HepG2 (cell line): Measurements from ENCODE around the gene ANKRD11. TPM values are rescaled to one million over a fixed set of nuclear protein-coding genes. Genes with fewer than 3 reads are reported as not detected.

ENCODE experiments used
- ATAC-seq: fragments of 200-7000 bp; cut with Tn5 transposase; 3 replicates; pipeline ENCODE4 v1.9.1; 2020; ENCODE audit warnings: mild to moderate bottlenecking, moderate library complexity
- BruUV-seq: library from RNA; stranded (reverse); fragments of 400-500 nt; replicated peaks from 2 replicates; lab custom pipeline; 2021; lab: Mats Ljungman, UMichigan
- CTCF ChIA-PET: fragments of 300-600 bp; formaldehyde crosslinking; extraction: SDS; loops from one replicate; lab custom pipeline; 2021; ENCODE audit warnings: low total read pairs, inconsistent platforms, low intra/inter-chr PET ratio; lab: Yijun Ruan, JAX
- POLR2A ChIA-PET: fragments of 350-600 bp; sonication (Branson Sonifier 250); formaldehyde crosslinking; loops from one replicate; lab custom pipeline; 2020; ENCODE audit warnings: antibody characterized with exemption, inconsistent platforms; lab: Yijun Ruan, JAX
- DNase-seq: peaks from one replicate; pipeline ENCODE4 v3.0.0-alpha.2; 2015; ENCODE audit warnings: low spot score
- FAIRE-seq: peaks from 3 replicates; lab custom pipeline; 2011; peaks lifted over from hg19 to GRCh38; lab: Jason Lieb, UNC
- H2AFZ ChIP-seq: one replicate; pipeline ENCODE4 v1.6.1; 2011; ENCODE audit warnings: low read length, inconsistent platforms
- H3K27ac ChIP-seq: fragments of 300-600 bp; 3 replicates; pipeline ENCODE4 v1.8.0; 2011; ENCODE audit warnings: mixed run types, mild to moderate bottlenecking, mixed read lengths, low read length, inconsistent platforms; ENCODE audit not compliant: insufficient read depth; ENCODE audit errors: extremely low read length
- H3K27me3 ChIP-seq, 2 experiments: fragments of 200-600 bp in 1 of 2; 2 replicates in 1 of 2; 3 replicates in 1 of 2; pipeline versions ENCODE4 v1.6.0 to v1.8.0; 2011; ENCODE audit warnings: low read length in 2 of 2, mild to moderate bottlenecking in 2 of 2, moderate library complexity in 2 of 2, inconsistent platforms in 1 of 2; ENCODE audit not compliant: insufficient read depth in 2 of 2, control insufficient read depth in 1 of 2
- H3K36me3 ChIP-seq, 2 experiments: fragments of 200-600 bp in 1 of 2; replicated peaks in 1 of 2; 2 replicates in 1 of 2; 3 replicates in 1 of 2; pipeline versions ENCODE4 v1.5.1 to v1.8.0; 2011; ENCODE audit warnings: low read length in 2 of 2, inconsistent platforms in 1 of 2; ENCODE audit not compliant: insufficient read depth in 2 of 2, control insufficient read depth in 1 of 2
- H3K4me1 ChIP-seq: 2 replicates; pipeline ENCODE4 v1.5.1; 2012; ENCODE audit warnings: low read length, inconsistent platforms; ENCODE audit not compliant: insufficient read depth
- H3K4me2 ChIP-seq: 2 replicates; pipeline ENCODE4 v1.6.0; 2011; ENCODE audit warnings: low read depth, low read length, inconsistent platforms
- H3K4me3 ChIP-seq, 3 experiments: fragments of 200-600 bp in 1 of 3; sonication (generic), shearing (Covaris generic) in 1 of 3; replicated peaks in 1 of 3; 2 replicates each; pipeline ENCODE4 v1.5.1; 2011 to 2016; ENCODE audit warnings: low read length in 3 of 3, inconsistent platforms in 2 of 3, low read depth in 2 of 3, mild to moderate bottlenecking in 2 of 3, control low read depth in 1 of 3, mixed read lengths in 1 of 3; ENCODE audit not compliant: insufficient read depth in 1 of 3
- H3K79me2 ChIP-seq: one replicate; pipeline ENCODE4 v1.6.1; 2011; ENCODE audit warnings: low read length, inconsistent platforms; ENCODE audit not compliant: insufficient read depth
- H3K9ac ChIP-seq: 2 replicates; pipeline ENCODE4 v1.6.0; 2011; ENCODE audit warnings: mild to moderate bottlenecking, low read depth, low read length, inconsistent platforms; ENCODE audit not compliant: insufficient read depth
- H3K9me3 ChIP-seq: 2 replicates; pipeline ENCODE4 v1.5.1; 2012; ENCODE audit warnings: mild to moderate bottlenecking, low read length
- H4K20me1 ChIP-seq: 2 replicates; pipeline ENCODE4 v1.6.0; 2011; ENCODE audit warnings: inconsistent platforms, mild to moderate bottlenecking, low read length, moderate library complexity; ENCODE audit not compliant: insufficient read depth
- EED ChIP-seq: sonication (generic); formaldehyde crosslinking; IDR thresholded peaks from 2 replicates; pipeline ENCODE4 v1.5.0; 2020; ENCODE audit warnings: mild to moderate bottlenecking, missing genetic modification reagents
- FOXC1 ChIP-seq: sonication (generic); formaldehyde crosslinking; IDR thresholded peaks from 2 replicates; pipeline ENCODE4 v1.8.0; 2022; ENCODE audit warnings: mild to moderate bottlenecking, missing genetic modification reagents, borderline replicate concordance
- KLF6 ChIP-seq: IDR thresholded peaks from 2 replicates; pipeline ENCODE4 v1.8.0; 2016; ENCODE audit warnings: missing biosample characterization, missing genetic modification reagents
- RBM22 ChIP-seq: fragments of 200-400 bp; formaldehyde crosslinking; optimal IDR thresholded peaks from 2 replicates; pipeline ENCODE3; 2017; ENCODE audit warnings: mild to moderate bottlenecking, low read length, moderate library complexity
- ZNF180 ChIP-seq: sonication (generic); formaldehyde crosslinking; IDR thresholded peaks from 2 replicates; pipeline ENCODE4 v1.4.0; 2020; ENCODE audit warnings: low read depth, missing genetic modification reagents, borderline replicate concordance
- ZNF230 ChIP-seq: sonication (generic); formaldehyde crosslinking; IDR thresholded peaks from 2 replicates; pipeline ENCODE4 v1.4.0; 2020; ENCODE audit warnings: mild to moderate bottlenecking, missing genetic modification reagents
- ZNF761 ChIP-seq: sonication (generic); formaldehyde crosslinking; conservative IDR thresholded peaks from 2 replicates; pipeline ENCODE4 v1.4.0; 2020; ENCODE audit warnings: mild to moderate bottlenecking, missing genetic modification reagents
- WGBS: methylation state at CpG from one replicate; pipeline ENCODE4 v1.1.6; 2017; ENCODE audit warnings: low lambda C conversion rate; 5-methylcytosine and 5-hydroxymethylcytosine counted together
- in situ Hi-C: cut with HindIII; loops from 2 replicates; pipeline ENCODE4 v1.10.0; 2017; ENCODE audit warnings: low pct_unique_long_range_greater_than_20kb; ENCODE audit not compliant: extremely low pct_ligation_motif_present
- intact Hi-C: fragments of 100-400 bp; cut with micrococcal nuclease; formaldehyde crosslinking; loops from one replicate; pipeline ENCODE4 v1.10.0; 2022; ENCODE audit not compliant: unreplicated experiment
- polyA plus RNA-seq, 8 experiments: library from polyadenylated mRNA; depleted of rRNA in 3 of 8; stranded (reverse) in 7 of 8; unstranded in 1 of 8; fragments of >200 nt; fragmentation: Illumina TruSeq in 4 of 8; extraction: Trizol in 4 of 8; gene quantifications; 2 replicates each; pipeline versions ENCODE4 v1.2.1 to v1.2.3, GENCODE V29; 2011 to 2016; ENCODE audit warnings: low read depth in 4 of 8, missing spikeins in 1 of 8, mixed read lengths in 1 of 8; ENCODE audit not compliant: insufficient read depth in 1 of 8
- total RNA-seq, 5 experiments: library from RNA; depleted of rRNA; stranded (reverse); fragments of >200 nt; fragmentation: Illumina TruSeq; extraction: Trizol; gene quantifications; 2 replicates each; pipeline ENCODE4 v1.2.3, GENCODE V29; 2016; ENCODE audit warnings: low read depth in 1 of 5
- TF ChIP-seq, protein P1 (sequence below): sonication (generic); formaldehyde crosslinking; IDR thresholded peaks from 2 replicates; pipeline ENCODE4 v1.4.0; 2020; ENCODE audit warnings: mild to moderate bottlenecking, missing genetic modification reagents
- TF ChIP-seq, protein P2 (sequence below): sonication (generic); formaldehyde crosslinking; IDR thresholded peaks from 2 replicates; pipeline ENCODE4 v1.4.0; 2020; ENCODE audit warnings: missing genetic modification reagents; ENCODE audit errors: not compliant biosample characterization
- TF ChIP-seq, protein P3 (sequence below): sonication (generic); formaldehyde crosslinking; IDR thresholded peaks from 2 replicates; pipeline ENCODE4 v1.4.0; 2020; ENCODE audit warnings: mild to moderate bottlenecking, missing genetic modification reagents

ANKRD11 gene
- total and polyA plus RNA-seq, 2 of the 13 experiments (the other 11 are each of a cell fraction or from before 2014, with no cell fraction given): 21.4 to 38.4 TPM

DNA sequence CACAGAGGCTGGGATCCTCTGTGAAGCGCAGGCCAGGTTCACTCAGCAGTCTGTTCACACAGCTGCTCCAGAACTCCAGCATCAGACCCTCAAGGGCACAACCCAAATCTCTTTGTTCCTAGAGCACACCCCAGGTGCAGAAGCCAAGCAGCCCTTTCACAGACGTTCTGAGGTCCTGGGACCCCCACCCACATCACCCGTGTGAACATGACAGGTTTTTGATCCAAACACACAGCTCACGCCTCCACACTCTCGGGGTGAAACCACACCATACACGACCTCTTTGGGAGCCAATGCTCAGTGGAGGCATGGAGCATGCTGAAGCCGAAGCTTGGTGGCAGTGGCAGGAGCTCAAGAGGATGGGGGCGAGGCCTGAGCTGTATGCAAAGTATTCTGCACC, 175.5 kb downstream of the ANKRD11 start:
- H3K79me2 ChIP-seq: peaks cover 98% of the 10 kb centered on the region
- CTCF ChIA-PET: no interaction called here
- H2AFZ ChIP-seq: no peak overlapping the region
- H3K4me1 ChIP-seq: peaks cover 14% of the 10 kb centered on the region
- 97% methylated on average over 8 of the region's 8 CpGs for WGBS
- no peak for TF ChIP-seq KLF6 (CRISPR knock-in tag)
- no peak for TF ChIP-seq ZNF180 (CRISPR knock-in tag)
- TF ChIP-seq, protein P1, sequence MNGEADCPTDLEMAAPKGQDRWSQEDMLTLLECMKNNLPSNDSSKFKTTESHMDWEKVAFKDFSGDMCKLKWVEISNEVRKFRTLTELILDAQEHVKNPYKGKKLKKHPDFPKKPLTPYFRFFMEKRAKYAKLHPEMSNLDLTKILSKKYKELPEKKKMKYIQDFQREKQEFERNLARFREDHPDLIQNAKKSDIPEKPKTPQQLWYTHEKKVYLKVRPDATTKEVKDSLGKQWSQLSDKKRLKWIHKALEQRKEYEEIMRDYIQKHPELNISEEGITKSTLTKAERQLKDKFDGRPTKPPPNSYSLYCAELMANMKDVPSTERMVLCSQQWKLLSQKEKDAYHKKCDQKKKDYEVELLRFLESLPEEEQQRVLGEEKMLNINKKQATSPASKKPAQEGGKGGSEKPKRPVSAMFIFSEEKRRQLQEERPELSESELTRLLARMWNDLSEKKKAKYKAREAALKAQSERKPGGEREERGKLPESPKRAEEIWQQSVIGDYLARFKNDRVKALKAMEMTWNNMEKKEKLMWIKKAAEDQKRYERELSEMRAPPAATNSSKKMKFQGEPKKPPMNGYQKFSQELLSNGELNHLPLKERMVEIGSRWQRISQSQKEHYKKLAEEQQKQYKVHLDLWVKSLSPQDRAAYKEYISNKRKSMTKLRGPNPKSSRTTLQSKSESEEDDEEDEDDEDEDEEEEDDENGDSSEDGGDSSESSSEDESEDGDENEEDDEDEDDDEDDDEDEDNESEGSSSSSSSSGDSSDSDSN (CRISPR knock-in tag): 0 out of 2 replicates have a peak, but pooled peaks have one; percentile 14
- TF ChIP-seq EED (CRISPR knock-in tag): peak; percentile 83; the same call in 1 of the 2 replicates
- 0 out of 2 replicates have a peak, but pooled peaks have one; percentile 34 for TF ChIP-seq FOXC1
- intact Hi-C loops (no loop called here), in situ Hi-C loops (no loop called here)
- no peak for ATAC-seq
- no peak overlapping the region for H3K4me3 ChIP-seq
- H3K9me3 ChIP-seq: no peaks in the 10 kb centered on the region
- POLR2A ChIA-PET: no interaction called here
- no peak overlapping the region for H3K4me2 ChIP-seq
- no peaks in the 10 kb centered on the region for H3K27me3 ChIP-seq
- no peak overlapping the region for H3K27ac ChIP-seq
- H3K9ac ChIP-seq: no peak overlapping the region
- BruUV-seq: no TSS peak
- H3K36me3 ChIP-seq: peaks cover 33 to 69% of the 10 kb centered on the region in 2 experiments
- FAIRE-seq: no peak
- no peak for DNase-seq
- H4K20me1 ChIP-seq: peaks cover 86% of the 10 kb centered on the region

DNA sequence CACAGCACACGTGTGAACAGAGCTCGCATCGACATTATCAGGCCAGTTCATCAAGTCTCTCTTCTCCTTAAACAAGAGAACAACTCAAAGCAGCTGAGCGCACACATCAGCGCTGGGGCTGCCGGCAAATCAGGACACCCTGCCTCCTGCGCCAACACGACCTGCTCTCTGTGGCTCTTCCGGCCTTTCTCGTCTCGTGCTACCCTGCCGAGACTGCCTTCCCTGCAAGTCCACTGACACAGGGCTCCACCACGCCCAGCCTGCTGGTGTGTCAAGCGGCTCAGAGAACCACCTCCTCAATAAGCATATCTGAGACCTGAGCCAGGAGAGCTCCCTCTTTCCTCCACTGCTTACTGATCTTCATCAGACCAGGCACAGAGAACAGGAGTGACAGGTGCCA, 176.0 kb downstream of the ANKRD11 start:
- H3K36me3 ChIP-seq: peaks cover 34 to 74% of the 10 kb centered on the region in 2 experiments
- ChIA-PET CTCF (no interaction called here), POLR2A (interaction anchor here (1.4 to 1.6 kb wide), 2 partner anchors 8 to 13 kb away, joined by 3 to 4 read pairs; no protein-coding TSS in a partner anchor)
- no peak overlapping the region for H3K4me2 ChIP-seq
- peaks cover 86% of the 10 kb centered on the region for H4K20me1 ChIP-seq
- H3K4me3 ChIP-seq: no peak overlapping the region
- no peak overlapping the region for H3K9ac ChIP-seq
- H3K27me3 ChIP-seq: no peaks in the 10 kb centered on the region
- 95% methylated on average over 14 of the region's 14 CpGs for WGBS
- BruUV-seq: no TSS peak
- no peak for DNase-seq
- no peak overlapping the region for H3K27ac ChIP-seq
- peaks cover 98% of the 10 kb centered on the region for H3K79me2 ChIP-seq
- FAIRE-seq: no peak
- in situ Hi-C loops: no loop called here
- intact Hi-C loops: no loop called here
- ATAC-seq: no peak
- H3K4me1 ChIP-seq: peaks cover 9% of the 10 kb centered on the region; the same call in 1 of the 2 replicates
- H2AFZ ChIP-seq: no peak overlapping the region
- H3K9me3 ChIP-seq: no peaks in the 10 kb centered on the region
- TF ChIP-seq RBM22: peak; percentile 40
- 0 out of 2 replicates have a peak, but pooled peaks have one; percentile 30 for TF ChIP-seq ZNF230 (CRISPR knock-in tag)
- TF ChIP-seq, protein P2, sequence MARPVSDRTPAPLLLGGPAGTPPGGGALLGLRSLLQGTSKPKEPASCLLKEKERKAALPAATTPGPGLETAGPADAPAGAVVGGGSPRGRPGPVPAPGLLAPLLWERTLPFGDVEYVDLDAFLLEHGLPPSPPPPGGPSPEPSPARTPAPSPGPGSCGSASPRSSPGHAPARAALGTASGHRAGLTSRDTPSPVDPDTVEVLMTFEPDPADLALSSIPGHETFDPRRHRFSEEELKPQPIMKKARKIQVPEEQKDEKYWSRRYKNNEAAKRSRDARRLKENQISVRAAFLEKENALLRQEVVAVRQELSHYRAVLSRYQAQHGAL: no peak
- TF ChIP-seq, protein P3, sequence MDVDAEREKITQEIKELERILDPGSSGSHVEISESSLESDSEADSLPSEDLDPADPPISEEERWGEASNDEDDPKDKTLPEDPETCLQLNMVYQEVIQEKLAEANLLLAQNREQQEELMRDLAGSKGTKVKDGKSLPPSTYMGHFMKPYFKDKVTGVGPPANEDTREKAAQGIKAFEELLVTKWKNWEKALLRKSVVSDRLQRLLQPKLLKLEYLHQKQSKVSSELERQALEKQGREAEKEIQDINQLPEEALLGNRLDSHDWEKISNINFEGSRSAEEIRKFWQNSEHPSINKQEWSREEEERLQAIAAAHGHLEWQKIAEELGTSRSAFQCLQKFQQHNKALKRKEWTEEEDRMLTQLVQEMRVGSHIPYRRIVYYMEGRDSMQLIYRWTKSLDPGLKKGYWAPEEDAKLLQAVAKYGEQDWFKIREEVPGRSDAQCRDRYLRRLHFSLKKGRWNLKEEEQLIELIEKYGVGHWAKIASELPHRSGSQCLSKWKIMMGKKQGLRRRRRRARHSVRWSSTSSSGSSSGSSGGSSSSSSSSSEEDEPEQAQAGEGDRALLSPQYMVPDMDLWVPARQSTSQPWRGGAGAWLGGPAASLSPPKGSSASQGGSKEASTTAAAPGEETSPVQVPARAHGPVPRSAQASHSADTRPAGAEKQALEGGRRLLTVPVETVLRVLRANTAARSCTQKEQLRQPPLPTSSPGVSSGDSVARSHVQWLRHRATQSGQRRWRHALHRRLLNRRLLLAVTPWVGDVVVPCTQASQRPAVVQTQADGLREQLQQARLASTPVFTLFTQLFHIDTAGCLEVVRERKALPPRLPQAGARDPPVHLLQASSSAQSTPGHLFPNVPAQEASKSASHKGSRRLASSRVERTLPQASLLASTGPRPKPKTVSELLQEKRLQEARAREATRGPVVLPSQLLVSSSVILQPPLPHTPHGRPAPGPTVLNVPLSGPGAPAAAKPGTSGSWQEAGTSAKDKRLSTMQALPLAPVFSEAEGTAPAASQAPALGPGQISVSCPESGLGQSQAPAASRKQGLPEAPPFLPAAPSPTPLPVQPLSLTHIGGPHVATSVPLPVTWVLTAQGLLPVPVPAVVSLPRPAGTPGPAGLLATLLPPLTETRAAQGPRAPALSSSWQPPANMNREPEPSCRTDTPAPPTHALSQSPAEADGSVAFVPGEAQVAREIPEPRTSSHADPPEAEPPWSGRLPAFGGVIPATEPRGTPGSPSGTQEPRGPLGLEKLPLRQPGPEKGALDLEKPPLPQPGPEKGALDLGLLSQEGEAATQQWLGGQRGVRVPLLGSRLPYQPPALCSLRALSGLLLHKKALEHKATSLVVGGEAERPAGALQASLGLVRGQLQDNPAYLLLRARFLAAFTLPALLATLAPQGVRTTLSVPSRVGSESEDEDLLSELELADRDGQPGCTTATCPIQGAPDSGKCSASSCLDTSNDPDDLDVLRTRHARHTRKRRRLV (CRISPR knock-in tag): no peak
- TF ChIP-seq ZNF761 (CRISPR knock-in tag): no peak
